H54 (cell line): Measurements from ENCODE around the gene OAS2.
A peak's percentile ranks its signal among the peaks of the same experiment; 100 is the strongest.

Experiments used
- DNase-seq: peaks from one replicate; pipeline ENCODE4 v3.0.0; 2011; ENCODE audit warnings: low spot score, mixed read lengths; ENCODE audit not compliant: insufficient read length
- FAIRE-seq: peaks from 3 replicates; lab custom pipeline; 2011; peaks lifted over from hg19 to GRCh38; lab: Jason Lieb, UNC
- POLR2A ChIP-seq: IDR thresholded peaks from 2 replicates; pipeline ENCODE4 v1.6.1; 2011; ENCODE audit warnings: low read depth, mild to moderate bottlenecking, low read length

OAS2 gene

GRCh38 chr12:113048716-113049127 lies 70.4 kb downstream of the OAS2 start:
- peak; percentile 86 for DNase-seq
- TF ChIP-seq POLR2A, result no peak
- FAIRE-seq, result no peak

DNA sequence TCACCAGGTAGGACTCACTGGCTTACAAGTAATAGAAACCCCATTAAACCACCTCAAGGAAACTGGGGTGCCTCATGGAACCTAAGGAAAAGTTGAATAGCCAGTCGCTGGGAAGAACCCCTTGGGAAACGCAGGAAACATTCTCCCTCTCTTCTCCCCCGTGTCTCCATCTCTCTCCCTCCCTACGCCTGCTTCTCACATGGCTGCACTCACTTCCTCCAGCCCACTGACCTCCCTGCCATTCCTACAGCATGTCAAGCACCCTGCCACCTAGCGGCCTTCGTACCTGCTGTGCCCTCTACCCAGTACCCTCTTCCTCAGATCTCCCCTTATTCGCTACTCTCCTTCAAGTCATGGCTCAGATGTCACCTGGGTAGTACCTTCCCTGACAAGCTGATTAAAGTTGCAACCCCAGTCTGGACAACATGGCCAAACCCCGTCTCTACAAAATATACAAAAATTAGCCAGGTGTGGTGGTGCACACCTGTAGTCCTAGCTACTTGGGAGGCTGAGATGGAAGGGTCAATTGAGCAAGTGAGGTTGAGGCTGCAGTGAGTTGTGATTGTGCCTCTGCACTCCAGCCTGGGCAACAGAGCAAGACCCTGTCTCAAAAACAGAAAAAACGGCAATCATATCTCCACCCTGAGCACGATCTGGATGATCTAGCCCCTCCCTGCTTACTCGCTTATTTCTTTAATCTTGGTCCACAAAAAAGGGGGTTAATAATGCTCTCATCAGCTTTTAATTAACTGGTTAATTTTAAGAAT lies 71.8 kb downstream of the OAS2 start:
- no peak for TF ChIP-seq POLR2A
- FAIRE-seq, result no peak
- no peak for DNase-seq

DNA sequence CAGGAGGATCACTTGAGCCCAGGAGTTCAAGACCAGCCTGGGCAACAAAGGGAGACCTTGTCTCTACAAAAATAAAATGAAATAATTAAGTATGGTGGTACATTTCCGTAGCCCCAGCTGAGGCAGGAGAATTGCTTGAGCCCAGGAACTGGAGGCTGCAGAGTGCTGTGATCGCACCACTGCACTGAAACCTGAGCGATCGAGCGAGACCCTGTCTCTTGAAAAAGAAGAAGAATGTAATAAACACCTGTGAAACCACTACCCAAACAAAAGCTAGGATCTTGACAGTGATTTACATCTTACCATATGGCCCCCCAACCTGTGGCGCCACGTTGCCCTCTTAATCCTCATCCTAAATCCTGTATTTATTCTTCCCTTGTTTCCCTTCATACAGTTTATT lies 72.5 kb downstream of the OAS2 start:
- FAIRE-seq, result no peak
- DNase-seq, result no peak
- TF ChIP-seq POLR2A, result no peak

- FAIRE-seq, result no peak
- no peak for DNase-seq
- TF ChIP-seq POLR2A, result no peak
Measured at GRCh38 chr12:113051759-113052158, 73.4 kb downstream of the OAS2 start.

DNA sequence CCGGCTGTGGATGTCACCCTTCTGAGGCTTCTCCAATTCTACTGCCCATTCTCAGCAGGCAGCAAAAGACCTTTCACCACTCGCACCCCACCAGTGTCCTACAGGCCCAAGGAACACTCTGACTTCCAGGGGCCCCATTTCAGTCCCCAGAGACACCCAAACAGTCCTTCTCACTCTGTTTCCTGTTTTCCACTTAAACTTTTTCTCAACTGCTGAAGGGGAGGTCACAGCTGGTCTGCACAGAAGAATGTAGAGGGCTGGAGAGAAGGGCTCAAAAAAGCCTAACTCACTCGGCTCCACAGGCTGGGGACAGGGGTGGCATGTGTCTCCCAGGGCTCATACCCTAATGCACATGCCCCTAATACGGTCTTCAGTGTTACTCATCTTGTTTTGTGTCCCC lies 74.0 kb downstream of the OAS2 start:
- no peak for DNase-seq
- no peak for FAIRE-seq
- TF ChIP-seq POLR2A, result no peak

DNA sequence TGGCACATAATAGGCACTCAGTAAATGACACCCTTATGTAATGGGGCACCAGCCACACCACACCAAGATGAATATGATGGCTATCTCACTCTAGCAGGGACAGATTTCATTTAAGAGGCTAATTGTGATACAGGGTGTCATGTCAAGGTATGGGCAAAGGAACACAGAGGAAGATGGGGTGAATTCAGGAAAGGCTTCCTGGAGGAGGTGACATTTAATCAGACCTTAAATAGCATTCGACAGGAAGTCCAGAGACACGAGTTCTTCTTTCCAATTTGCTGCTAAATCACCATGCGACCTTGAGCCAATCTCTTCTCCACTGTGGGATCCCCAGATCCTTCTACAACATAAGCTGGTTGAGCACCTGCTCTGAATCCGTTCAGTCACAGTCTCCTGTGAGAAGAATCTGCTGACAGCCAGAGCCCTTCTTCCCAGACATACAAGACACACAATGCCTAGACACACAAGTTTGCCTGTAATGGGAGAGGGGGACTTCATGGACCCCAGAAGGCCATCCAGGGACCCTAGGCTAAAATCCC lies 76.7 kb downstream of the OAS2 start:
- TF ChIP-seq POLR2A, result no peak
- FAIRE-seq, result no peak
- DNase-seq, result no peak

DNA sequence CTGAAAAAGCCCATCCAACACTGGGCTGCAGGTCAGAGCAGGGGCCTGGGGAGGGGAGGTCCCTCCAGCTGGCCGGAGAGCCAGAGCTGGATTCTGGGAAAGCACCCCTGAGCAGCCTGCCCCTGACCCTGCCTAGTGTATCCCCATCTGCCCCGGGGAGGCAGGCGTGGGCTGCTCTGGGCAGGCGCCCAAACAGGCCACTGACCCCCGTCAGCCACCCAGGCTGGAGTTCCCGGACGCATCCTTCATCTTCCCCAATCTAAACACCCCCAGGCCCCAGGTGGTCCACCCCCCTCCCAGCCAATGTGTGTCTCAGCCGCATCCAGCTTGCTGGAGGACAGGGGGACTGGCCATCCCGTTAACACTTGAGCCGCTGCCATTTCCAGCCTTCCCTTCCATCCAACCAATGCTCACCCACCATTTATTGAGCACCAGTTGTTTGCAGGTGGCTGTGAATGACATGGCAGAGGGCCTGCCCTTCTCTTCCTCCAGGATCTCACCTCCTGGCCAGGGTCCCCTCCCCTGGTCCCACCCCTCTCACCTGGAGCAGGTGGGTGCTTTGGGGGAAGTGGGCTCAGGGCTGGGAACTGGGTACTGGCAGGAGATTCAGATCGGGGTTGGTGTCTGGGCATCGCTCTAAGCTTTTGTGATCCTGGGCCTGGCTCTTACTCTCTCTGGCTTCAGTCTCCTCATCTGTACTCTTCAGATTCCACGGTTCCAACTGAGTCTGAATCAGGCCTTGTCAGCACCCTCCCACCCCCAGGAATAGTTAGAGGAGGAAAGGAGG lies 77.5 kb downstream of the OAS2 start:
- TF ChIP-seq POLR2A, result no peak
- DNase-seq (no peak), FAIRE-seq (no peak)

DNA sequence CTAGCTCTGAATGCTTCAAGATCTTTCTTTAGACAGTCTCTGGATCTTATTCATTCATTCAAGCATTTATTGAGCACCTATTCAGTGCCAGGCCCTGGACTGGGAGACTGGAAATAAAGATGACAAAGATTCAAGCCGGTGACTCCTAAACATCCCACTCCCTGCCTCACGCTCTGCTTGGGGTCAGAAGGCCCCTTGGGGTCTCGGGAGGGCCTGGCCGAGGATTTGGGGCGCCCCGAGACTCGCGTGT lies 78.0 kb downstream of the OAS2 start:
- no peak for FAIRE-seq
- TF ChIP-seq POLR2A, result no peak

GRCh38 chr12:113056631-113057488 lies 78.5 kb downstream of the OAS2 start, which contains the start of gene DTX1:
Gene DTX1 (plus strand): TSS chr12:113056730. CDS start chr12:113058193, 1,463 bp downstream.
- no peak for TF ChIP-seq POLR2A
- no peak for DNase-seq
- FAIRE-seq, result no peak

More for the DNA sequence above, 78.0 kb downstream of the OAS2 start:
- no peak for DNase-seq

GRCh38 chr12:113057565-113058485 lies 79.5 kb downstream of the OAS2 start:
- DNase-seq (no peak), FAIRE-seq (no peak)
- no peak for TF ChIP-seq POLR2A

DNA sequence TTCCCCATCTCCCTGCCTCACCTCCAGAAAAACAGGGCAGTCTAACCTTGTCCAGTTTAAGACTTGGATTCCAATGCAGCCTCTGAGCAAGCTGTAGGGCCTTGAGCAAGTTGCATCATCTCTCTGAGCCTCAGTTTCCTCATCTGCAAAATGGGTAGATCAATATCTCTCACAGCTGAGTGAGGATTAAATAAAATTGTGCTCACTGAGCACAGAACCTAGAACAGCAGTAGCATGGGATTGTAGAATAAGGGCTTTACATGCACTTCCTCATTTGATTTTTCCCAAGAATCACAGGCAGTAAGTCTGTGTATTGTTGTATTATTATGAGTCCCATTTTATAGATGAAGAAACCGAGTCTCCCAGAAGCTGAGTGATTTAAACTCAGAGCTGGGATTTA lies 80.2 kb downstream of the OAS2 start:
- no peak for FAIRE-seq
- DNase-seq, result no peak
- no peak for TF ChIP-seq POLR2A

DNA sequence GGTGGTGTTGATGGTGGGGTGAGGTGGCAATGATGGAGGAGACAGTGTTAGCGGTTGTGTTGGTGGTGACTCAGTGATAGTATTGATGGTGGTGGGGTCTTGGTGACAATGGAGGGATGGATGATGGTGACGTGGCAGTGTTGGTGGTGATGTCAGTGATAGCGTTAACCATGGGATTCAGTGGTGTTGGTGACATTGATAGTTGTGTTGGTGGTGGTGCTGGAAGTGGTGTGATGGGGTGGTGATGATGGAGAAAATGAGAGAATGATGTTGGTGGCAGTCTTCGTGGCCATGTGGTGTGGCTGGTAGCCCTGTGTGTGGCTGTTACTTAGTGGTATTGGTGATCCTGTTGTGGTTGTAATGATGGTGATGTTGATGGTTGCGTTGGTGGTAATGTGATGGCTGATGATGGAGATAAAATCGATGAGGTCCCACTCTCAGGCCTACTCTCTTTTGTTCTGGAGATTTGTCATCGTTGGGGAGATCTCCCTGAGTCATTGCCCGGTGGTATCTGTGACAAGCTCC lies 80.8 kb downstream of the OAS2 start:
- DNase-seq (no peak), FAIRE-seq (no peak)
- no peak for TF ChIP-seq POLR2A
